ENCODE data around the gene RNF26. TPM values are rescaled to one million over a fixed set of nuclear protein-coding genes. Genes with fewer than 3 reads are reported as not detected.

RNF26 gene
- total RNA-seq, 1 donor from 2014 or later = 0.72 TPM

GRCh38 chr11:119355091-119355843, 20.9 kb downstream of the RNF26 start:
- DNase-seq (ENCODE audit: low spot score) = no peak

- peak; percentile 80 for DNase-seq (ENCODE audit: low spot score)
These were observed 22.2 kb downstream of the RNF26 start for GRCh38 chr11:119356349-119357031.

GRCh38 chr11:119357074-119357473, 22.7 kb downstream of the RNF26 start:
- no peak for DNase-seq (ENCODE audit: low spot score)

- DNase-seq (ENCODE audit: low spot score) = no peak
These were observed 25.3 kb downstream of the RNF26 start for GRCh38 chr11:119359365-119360214.

- DNase-seq (ENCODE audit: low spot score) = no peak
These were observed 26.9 kb downstream of the RNF26 start for GRCh38 chr11:119361056-119361787.

GRCh38 chr11:119361941-119362725, 27.8 kb downstream of the RNF26 start:
- no peak for DNase-seq (ENCODE audit: low spot score)

- DNase-seq (ENCODE audit: low spot score) = no peak
These were observed 28.4 kb downstream of the RNF26 start for GRCh38 chr11:119362741-119363080.

GRCh38 chr11:119363081-119363850, 28.9 kb downstream of the RNF26 start:
- no peak for DNase-seq (ENCODE audit: low spot score)

- no peak for DNase-seq (ENCODE audit: low spot score)
These were observed 29.7 kb downstream of the RNF26 start for GRCh38 chr11:119363851-119364590.

GRCh38 chr11:119365071-119365591, 30.8 kb downstream of the RNF26 start:
- DNase-seq (ENCODE audit: low spot score) = no peak

GRCh38 chr11:119366690-119367620, 32.6 kb downstream of the RNF26 start:
- peak; percentile 44 for DNase-seq (ENCODE audit: low spot score)

GRCh38 chr11:119367661-119368120, 33.4 kb downstream of the RNF26 start:
- no peak for DNase-seq (ENCODE audit: low spot score)

GRCh38 chr11:119368121-119369034, 34.1 kb downstream of the RNF26 start:
- peak; percentile 70 for DNase-seq (ENCODE audit: low spot score)

- DNase-seq (ENCODE audit: low spot score) = no peak
These were observed 35.0 kb downstream of the RNF26 start for GRCh38 chr11:119369132-119369925.

GRCh38 chr11:119370486-119371046, 36.2 kb downstream of the RNF26 start:
- no peak for DNase-seq (ENCODE audit: low spot score)

Measured in umbilical cord (tissue), 2 donors.